ENCODE results near the gene USP6.
"Not testable (repeated sequence)": the region's sequence is repeated elsewhere in the genome, so short reads cannot be mapped to it uniquely, and the experiment has no call there.

USP6 gene

DNA sequence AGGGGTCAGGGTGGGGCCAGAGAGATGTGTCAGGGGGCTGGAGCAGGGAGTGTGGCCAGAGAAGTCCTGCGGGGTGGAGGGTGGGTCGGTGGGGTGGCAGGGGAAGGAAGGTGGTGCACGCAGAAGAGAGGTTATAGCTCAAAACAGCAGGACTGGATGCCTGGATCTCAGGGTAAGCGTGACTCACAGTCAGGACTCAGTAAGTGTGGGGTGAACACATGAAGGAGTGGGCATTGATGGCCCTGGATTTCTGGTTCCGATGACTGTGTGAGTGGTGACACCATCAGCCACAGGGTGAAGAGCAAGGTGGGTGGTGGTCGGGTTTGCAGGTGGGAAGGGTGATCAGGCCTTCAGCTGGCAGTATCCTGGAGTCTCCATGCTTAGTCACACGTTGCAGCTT is 6.2 kb downstream of the USP6 start:
- not testable (repeated sequence) for DNase-seq (ENCODE audit: low read depth in 3 of 3)

DNA sequence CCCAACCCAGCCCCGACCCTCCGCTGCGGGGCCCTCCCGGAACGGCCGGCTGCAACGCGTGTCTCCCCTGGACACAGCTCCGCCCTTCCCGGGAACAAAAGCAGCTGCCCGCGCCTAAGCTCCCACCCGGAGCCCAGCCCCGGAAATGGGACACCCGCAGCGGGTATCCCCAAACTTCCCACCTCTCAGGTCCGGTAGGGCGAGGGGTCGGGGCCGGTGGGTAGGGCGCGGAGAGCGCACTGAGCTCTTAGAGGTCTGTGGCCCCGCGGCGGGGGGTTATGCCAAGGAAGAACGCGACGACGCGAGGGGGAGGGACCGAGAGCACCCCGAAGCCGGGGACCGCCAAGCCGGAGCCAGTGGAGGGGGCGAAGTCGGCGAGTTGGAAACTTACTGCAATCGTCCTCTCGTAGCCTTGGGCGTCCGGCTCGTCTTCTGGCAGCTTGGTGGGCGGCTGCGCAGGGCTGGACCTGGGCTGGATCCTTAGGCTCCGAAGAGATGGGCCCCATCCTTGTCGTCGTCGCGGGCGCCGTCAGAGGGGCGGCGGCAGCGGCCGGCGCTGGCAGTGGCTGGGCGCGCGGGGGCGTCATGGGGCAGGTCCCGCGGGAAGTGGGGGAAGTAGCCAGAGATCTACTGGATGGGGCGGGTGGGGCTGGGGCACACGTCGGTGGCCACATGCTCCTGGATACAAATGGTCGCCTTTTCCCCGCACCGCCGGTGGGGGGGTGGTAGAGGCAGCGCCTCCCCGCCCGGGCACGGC is 6.9 kb downstream of the USP6 start:
- DNase-seq (ENCODE audit: low read depth in 3 of 3) = no peak

GRCh38 chr17:5123343-5124124 is 7.7 kb downstream of the USP6 start:
- no peak for DNase-seq (ENCODE audit: low read depth in 3 of 3)

GRCh38 chr17:5124125-5124760 is 8.4 kb downstream of the USP6 start:
- DNase-seq (ENCODE audit: low read depth in 3 of 3) = not testable (repeated sequence)

DNA sequence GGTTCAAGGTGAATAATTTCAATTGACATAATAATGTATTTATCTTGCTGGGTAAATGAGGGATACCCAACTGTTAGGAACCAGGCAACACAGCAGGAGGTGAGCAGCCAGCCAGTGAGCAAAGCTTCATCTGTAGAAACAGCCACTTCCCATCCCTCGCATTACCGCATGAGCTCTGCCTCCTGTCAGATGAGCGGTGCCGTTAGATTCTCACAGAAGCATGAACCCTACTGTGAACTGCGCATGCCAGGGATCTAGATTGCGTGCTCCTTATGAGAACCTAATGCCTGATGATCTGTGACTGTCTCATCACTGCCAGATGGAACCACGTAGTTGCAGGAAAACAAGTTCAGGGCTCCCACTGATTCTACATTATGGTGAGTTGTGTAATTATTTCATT is 9.1 kb downstream of the USP6 start:
- not testable (repeated sequence) for DNase-seq (ENCODE audit: low read depth in 3 of 3)

GRCh38 chr17:5126719-5127488 is 11.1 kb downstream of the USP6 start:
- DNase-seq (ENCODE audit: low read depth in 3 of 3) = no peak

DNA sequence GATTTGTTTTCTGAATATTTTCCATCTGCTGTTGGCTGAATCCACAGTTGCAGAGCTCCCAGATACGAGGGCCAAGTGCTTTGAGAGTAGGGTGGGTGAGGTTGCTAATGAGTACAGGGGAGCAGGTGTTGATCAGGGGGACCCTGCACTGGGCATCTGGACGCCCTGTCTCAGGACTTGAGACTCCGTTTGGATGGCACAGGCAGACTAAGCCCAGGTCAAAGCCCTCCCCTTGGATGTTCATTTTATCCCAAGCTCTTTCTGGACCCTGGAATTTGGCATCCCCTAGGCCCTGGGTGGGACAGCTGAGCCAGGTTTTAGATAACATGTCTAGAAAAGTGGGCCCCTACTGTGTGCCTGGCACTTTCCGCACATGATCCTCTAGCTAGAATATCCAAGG is 12.1 kb downstream of the USP6 start:
- DNase-seq (ENCODE audit: low read depth in 3 of 3) = no peak

GRCh38 chr17:5128387-5128786 is 12.6 kb downstream of the USP6 start:
- not testable (repeated sequence) for DNase-seq (ENCODE audit: low read depth in 3 of 3)

- no peak for DNase-seq (ENCODE audit: low read depth in 3 of 3)
Observed at GRCh38 chr17:5128905-5129535, 13.2 kb downstream of the USP6 start.

DNA sequence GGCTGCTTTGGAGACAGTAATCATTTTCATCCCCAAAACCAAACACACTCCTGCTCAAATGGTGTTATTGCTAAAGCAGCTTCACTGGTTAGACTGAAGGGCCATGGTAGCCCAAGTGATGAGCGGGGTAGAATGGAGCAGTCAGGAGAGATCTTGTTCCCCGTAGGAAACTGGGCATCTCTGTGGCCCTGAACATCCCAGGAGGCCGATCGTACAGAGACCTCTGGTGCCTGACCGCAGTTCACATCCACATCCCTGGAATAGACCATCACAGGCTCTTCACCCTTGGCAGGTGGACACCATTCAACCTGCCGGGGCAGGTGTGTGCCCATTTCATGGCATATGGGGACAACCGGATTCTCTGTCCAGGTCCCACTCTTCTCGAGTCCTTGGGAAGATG is 13.9 kb downstream of the USP6 start:
- DNase-seq (ENCODE audit: low read depth in 3 of 3) = not testable (repeated sequence)

DNA sequence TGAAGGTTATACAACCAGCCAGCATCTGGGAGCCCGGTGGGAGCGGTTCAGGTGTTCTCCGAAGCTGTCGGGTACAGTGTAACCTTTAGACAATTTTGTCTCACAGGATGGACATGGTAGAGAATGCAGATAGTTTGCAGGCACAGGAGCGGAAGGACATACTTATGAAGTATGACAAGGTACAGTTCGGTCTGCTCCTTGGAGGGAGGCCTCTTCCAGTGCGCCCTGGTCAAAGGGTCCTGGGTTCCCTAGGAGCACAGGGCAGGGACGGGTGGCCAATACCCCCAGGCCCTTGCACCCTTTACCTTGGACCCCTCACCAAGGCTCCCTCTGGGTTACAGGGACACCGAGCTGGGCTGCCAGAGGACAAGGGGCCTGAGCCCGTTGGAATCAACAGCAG is 14.4 kb downstream of the USP6 start:
- DNase-seq (ENCODE audit: low read depth in 3 of 3) = not testable (repeated sequence)

DNA sequence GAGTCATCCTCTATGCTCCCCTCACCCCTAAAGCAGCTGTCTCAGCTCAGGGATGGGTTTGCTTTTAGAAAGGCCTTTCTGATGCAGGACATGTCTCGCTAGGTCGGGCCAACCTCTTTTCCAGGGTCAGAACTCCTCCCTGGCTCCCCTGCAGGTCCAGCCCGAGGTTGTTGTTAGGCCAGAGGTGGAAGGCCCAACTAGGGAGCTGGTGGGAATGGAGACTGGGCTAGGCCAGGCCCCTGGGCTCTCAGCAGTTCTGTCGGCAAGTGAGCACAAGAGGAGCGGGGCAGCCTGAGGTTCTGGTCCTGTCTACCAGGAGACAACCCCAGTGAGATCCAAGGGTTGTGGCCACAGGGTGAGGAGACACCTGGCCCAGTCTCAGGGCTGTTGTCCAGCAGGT is 14.9 kb downstream of the USP6 start:
- DNase-seq (ENCODE audit: low read depth in 3 of 3) = not testable (repeated sequence)

DNA sequence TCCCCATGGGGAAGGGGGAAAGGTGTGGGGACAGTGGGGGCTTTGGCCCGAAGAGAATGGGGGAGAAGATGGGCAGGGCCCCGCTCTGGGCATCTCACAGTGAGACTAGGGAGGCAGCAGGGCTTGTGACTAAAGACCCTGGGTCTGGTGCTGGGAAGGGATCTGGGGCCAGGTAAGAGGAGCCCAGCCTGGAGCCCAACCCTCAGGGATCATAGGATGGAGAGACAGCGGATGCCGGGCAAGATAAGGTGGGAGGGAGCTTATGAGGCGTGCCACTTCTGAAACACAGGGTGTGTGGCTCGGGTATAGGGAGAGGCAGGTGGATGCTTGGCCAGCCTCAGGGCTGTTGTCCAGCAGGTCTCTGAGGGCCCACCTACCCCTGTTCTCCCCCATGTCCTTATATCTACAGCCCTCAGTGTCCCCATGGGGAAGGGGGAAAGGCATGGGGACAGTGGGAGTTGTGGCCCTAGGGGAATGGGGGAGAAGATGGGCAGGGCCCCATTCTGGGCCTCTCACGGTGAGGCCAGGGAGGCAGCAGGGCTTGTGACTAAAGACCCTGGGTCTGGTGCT is 15.4 kb downstream of the USP6 start:
- DNase-seq (ENCODE audit: low read depth in 3 of 3) = no peak

DNA sequence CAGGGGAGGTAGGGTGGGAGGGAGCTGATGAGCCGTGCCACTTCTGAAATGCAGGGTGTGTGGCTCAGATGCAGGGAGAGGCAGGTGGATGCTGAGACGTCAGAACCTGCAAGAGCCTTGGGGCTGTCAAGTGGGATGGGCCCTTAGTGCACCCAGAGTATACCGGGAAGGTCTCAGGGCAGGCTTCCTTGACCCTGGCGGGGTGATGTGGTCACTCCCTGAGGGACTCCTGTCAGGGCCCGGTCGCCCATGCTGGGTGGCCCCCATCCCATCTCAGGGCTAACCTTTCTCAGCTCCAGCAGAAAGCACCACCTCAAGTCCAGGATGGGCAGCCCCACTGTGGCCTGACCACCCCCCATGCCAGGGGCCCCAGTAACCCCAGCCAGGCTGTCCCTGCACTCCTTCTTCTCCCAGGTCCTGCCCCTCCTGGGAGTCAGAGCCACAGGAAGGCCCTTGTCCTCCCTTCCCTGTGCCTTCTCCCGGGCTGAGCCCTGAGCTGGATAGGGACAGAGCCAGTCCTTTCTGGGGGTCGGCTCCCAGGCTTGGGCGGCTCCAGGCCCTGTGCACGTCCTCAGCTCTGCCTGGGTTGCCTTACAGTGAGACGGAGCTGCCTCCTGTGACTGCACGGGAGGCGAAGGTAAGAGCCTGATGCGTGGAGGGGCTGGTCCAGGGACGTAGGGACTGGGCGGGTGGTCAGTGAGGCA is 16.1 kb downstream of the USP6 start:
- not testable (repeated sequence) for DNase-seq (ENCODE audit: low read depth in 3 of 3)

DNA sequence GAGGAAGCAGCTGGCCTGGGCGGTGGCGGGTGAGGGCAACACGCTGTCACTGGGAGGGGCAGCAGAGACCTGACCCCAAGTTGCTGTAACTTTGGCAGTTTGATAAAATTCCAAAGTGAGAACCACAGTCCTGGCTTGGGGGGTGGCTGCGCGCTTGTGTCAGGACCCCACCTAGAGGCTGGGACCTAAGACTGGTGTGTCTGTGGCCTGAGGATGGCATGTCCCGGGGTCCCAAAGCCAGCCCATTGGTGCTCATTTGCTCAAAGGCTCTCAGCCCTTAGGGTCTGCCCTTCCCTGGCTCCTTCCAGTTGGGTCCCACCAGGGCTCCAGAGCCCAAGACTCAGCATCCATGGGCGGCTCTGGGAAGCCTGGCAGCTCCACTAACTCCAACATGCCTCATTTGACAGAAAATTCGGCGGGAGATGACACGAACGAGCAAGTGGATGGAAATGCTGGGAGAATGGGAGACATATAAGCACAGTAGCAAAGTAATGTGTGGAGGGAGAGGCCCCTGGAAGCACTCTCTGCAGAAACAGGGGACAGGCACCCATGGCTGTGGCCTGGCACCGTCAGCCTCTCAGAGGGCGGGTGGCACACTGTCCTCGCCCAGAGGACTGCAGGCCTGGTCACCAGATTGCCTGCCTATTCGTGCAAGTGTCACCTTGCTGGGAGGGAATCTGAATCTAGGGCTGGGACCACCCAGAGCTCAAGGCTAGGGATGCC is 16.8 kb downstream of the USP6 start:
- DNase-seq (ENCODE audit: low read depth in 3 of 3) = not testable (repeated sequence)

DNA sequence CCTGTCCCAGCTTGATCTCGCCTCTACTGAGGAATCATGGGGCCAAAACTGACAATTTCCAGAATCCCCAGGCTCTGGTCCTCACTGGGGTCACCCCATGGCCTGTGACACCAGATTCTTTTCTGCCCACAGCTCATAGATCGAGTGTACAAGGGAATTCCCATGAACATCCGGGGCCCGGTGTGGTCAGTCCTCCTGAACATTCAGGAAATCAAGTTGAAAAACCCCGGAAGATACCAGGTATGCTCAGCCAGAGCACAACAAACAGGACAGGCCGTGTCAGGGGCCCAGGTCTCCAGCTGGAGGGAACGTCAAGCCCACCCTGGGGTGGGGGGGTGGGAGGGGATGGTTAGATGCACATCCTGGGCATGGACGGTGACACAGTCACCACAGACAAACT is 17.5 kb downstream of the USP6 start:
- DNase-seq (ENCODE audit: low read depth in 3 of 3) = no peak

DNA sequence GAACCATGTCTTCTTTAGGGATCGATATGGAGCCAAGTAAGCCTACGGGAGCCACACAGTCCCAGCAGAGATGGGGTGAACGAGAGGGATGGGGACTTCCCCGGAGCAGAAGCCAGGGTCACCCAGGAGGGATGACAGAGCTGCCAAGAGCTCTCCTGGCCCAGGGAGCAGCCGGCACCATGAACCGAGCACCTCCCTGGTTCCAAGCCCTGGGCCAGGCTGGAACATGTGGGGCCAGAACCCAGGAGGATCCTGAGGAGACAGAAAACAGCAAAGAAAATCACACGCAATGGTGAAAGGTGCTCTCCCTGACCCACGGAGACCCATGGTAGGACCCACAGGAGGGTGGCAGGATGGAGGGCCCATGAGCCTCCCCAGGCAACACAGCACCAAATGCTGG is 18.1 kb downstream of the USP6 start:
- not testable (repeated sequence) for DNase-seq (ENCODE audit: low read depth in 3 of 3)

DNA sequence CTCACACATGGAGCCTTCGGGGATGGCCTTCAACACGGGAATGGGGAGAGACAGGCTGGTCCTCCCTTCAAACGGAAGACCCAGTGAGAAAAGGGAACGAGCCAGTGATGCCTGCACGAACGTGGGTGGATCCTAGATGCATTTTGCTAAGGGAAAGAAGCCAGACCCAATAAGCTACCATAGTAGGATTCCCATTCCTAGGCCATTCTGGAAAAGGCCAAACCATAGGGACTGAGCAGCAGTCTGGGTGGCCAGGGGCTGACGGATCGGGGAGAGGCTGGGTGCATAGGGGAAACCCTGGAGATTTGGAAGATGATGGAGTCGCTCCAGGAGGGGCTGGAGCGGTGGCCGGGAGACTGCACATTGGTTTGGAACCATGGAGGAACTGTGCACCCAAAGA is 18.7 kb downstream of the USP6 start:
- not testable (repeated sequence) for DNase-seq (ENCODE audit: low read depth in 3 of 3)

- DNase-seq (ENCODE audit: low read depth in 3 of 3) = not testable (repeated sequence)
Observed at GRCh38 chr17:5135131-5135712, 19.4 kb downstream of the USP6 start.
